T-cell (primary cell): Measurements from ENCODE around the gene RAB10. TPM values are rescaled to one million over a fixed set of nuclear protein-coding genes. Genes with fewer than 3 reads are reported as not detected.
"Not testable (repeated sequence)": the region's sequence is repeated elsewhere in the genome, so short reads cannot be mapped to it uniquely, and the experiment has no call there.

Experiments
- ATAC-seq, 4 experiments: fragments of 200-7000 bp in 3 of 4; fragments of 150-1000 bp in 1 of 4; cut with Tn5 transposase; replicated peaks in 1 of 4; 1 replicate in 3 of 4; 2 replicates in 1 of 4; pipeline ENCODE4 v1.10.0; 2021; ENCODE audit warnings: moderate library complexity in 3 of 4, mild to moderate bottlenecking in 2 of 4, moderate number of reproducible peaks in 1 of 4
- CTCF ChIA-PET, 2 donors: fragments of 300-600 bp; sonication (Branson Sonifier 250); formaldehyde crosslinking; loops; one replicate each; lab custom pipeline; 2022; ENCODE audit warnings: antibody characterized with exemption in 2 of 2; lab: Charles Lee
- POLR2A ChIA-PET, 2 donors: fragments of 300-600 bp; sonication (Branson Sonifier 250); formaldehyde crosslinking; loops; one replicate each; lab custom pipeline; 2022; ENCODE audit warnings: antibody characterized with exemption in 2 of 2; lab: Charles Lee
- DNase-seq, 35 experiments: peaks; one replicate each; pipeline versions ENCODE4 v3.0.0 to v3.0.0-alpha.2; 2013 to 2023
- H3K27ac ChIP-seq: one replicate; pipeline ENCODE4 v1.5.1; 2013; ENCODE audit warnings: low read length
- H3K27me3 ChIP-seq, 2 experiments: replicated peaks in 1 of 2; 1 replicate in 1 of 2; 2 replicates in 1 of 2; pipeline versions ENCODE4 v1.6.1 to v1.7.0; 2013; ENCODE audit warnings: low read length in 1 of 2, mixed read lengths in 1 of 2; ENCODE audit not compliant: control insufficient read depth in 2 of 2, insufficient read depth in 2 of 2; ENCODE audit errors: extremely low read depth in 1 of 2
- H3K36me3 ChIP-seq, 2 donors: 1 replicate in 1 of 2; 2 replicates in 1 of 2; pipeline versions ENCODE4 v1.6.1 to v1.7.0; 2013; ENCODE audit warnings: low read length in 1 of 2; ENCODE audit not compliant: control insufficient read depth in 2 of 2, insufficient read depth in 1 of 2; ENCODE audit errors: extremely low read depth in 1 of 2
- H3K4me1 ChIP-seq, 2 experiments: 1 replicate in 1 of 2; 2 replicates in 1 of 2; pipeline versions ENCODE4 v1.6.1 to v1.7.0; 2013; ENCODE audit warnings: low read length in 2 of 2, mixed read lengths in 1 of 2; ENCODE audit not compliant: insufficient read depth in 2 of 2, control insufficient read depth in 1 of 2; ENCODE audit errors: extremely low read depth in 1 of 2
- H3K4me3 ChIP-seq, 2 donors: 1 replicate in 1 of 2; 2 replicates in 1 of 2; pipeline versions ENCODE4 v1.5.1 to v1.7.0; 2013; ENCODE audit warnings: mild to moderate bottlenecking in 2 of 2, low read length in 1 of 2, moderate library complexity in 1 of 2; ENCODE audit not compliant: control insufficient read depth in 1 of 2; ENCODE audit errors: extremely low read depth in 1 of 2
- H3K9me3 ChIP-seq: 2 replicates; pipeline ENCODE4 v1.7.0; 2013
- H3K27ac Mint-ChIP-seq, 2 donors: one replicate each; pipeline ENCODE4 v1.8.0; 2020 to 2021; ENCODE audit warnings: mild to moderate bottlenecking in 2 of 2, mixed read lengths in 2 of 2
- H3K27me3 Mint-ChIP-seq, 2 donors: one replicate each; pipeline ENCODE4 v1.8.0; 2021 to 2022; ENCODE audit warnings: mixed read lengths in 2 of 2
- H3K36me3 Mint-ChIP-seq: one replicate; pipeline ENCODE4 v1.8.0; 2021; ENCODE audit warnings: mixed read lengths
- H3K4me1 Mint-ChIP-seq, 3 donors: one replicate each; pipeline ENCODE4 v1.8.0; 2020 to 2022; ENCODE audit warnings: mixed read lengths in 3 of 3, mild to moderate bottlenecking in 1 of 3
- H3K4me3 Mint-ChIP-seq, 3 donors: one replicate each; pipeline ENCODE4 v1.8.0; 2020 to 2022; ENCODE audit warnings: mild to moderate bottlenecking in 3 of 3, mixed read lengths in 3 of 3, moderate library complexity in 3 of 3
- H3K9me3 Mint-ChIP-seq, 3 donors: one replicate each; pipeline ENCODE4 v1.8.0; 2020 to 2022; ENCODE audit warnings: mixed read lengths in 3 of 3
- WGBS: methylation state at CpG from one replicate; pipeline ENCODE4 v1.1.5; 2013; ENCODE audit warnings: missing lambda C conversion rate; ENCODE audit not compliant: insufficient coverage; 5-methylcytosine and 5-hydroxymethylcytosine counted together
- total RNA-seq, 35 experiments: library from RNA in 6 of 35; stranded (reverse) in 6 of 35; fragments of 120-200 nt in 1 of 35; gene quantifications; one replicate each; pipeline versions ENCODE4 v1.2.1 to v1.2.4 and lab custom pipeline; 2013 to 2026

Gene RAB10
- total RNA-seq, 5 donors from 2014 or later (not counting 1 experiment from before 2014, with no cell fraction given) = 35.0 to 78.7 (median 71.2) TPM

DNA sequence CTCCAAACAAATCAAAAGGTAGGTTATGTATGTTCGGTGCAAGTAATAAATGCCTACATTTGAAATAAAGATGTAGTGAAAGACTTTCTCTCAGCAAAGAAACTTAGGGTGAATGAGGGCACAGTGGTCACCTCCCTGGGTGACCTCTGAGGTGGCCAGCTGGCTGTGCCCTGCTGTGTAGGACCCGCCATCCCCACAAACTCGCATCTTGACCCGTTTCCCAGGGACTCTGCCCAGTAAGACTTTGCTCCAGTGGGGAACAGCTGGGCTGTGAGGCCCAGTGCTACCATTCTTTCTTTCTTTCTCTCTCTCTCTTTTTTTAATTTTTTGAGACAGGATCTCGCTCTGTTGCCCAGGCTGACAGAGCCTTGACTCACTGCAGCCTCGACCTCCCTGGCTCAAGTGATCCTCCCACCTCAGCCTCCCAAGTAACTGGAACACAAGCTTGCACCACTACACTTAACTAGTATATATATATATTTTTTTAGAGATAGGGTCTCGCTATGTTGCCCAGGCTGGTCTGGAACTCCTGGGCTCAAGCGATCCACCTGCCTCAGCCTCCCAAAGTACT, 130.8 kb downstream of the RAB10 start:
- Histone ChIP-seq H3K27ac (no peak overlapping the region), H3K27me3 (peaks cover 0 to 1% of the 10 kb centered on the region in 2 experiments), H3K4me1 (no peaks in the 10 kb centered on the region), H3K9me3 (no peaks in the 10 kb centered on the region), H3K4me3 (no peak overlapping the region), H3K36me3 (no peaks in the 10 kb centered on the region)
- ChIA-PET CTCF (no interaction called here), POLR2A (interaction anchor here in 1 of 2 donors (0.7 kb wide), 1 partner anchor 346 kb away, joined by 4 read pairs; no protein-coding TSS in a partner anchor)
- Mint-ChIP-seq H3K4me3 (no peak overlapping the region), H3K27me3 (peaks cover 1 to 3% of the 10 kb centered on the region in 2 donors), H3K27ac (no peak overlapping the region), H3K4me1 (no peaks in the 10 kb centered on the region), H3K9me3 (no peaks in the 10 kb centered on the region), H3K36me3 (no peaks in the 10 kb centered on the region)
- 92% methylated on average over 4 of the region's 8 CpGs for WGBS
- no peak for DNase-seq
- no peak for ATAC-seq

DNA sequence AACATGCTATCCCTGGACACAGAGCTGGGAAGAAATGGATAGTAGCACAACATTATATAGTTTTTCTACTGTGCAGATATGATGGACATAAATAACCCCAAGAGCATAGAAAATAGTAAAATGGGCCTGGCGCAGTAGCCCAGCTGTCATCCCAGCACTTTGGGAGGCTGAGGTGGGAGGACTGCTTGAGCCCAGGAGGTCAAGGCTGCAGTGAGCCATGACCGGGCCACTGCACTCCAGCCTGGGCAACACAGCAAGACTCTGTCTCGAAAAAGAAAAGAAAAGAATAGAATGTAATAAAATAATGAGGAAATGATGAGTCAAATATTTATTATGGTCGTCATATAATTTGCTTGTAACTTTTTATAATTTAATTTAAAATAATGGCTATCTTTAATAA, 131.5 kb downstream of the RAB10 start:
- Histone ChIP-seq H3K9me3 (no peaks in the 10 kb centered on the region), H3K27ac (no peak overlapping the region), H3K36me3 (no peaks in the 10 kb centered on the region), H3K27me3 (peaks cover 0 to 2% of the 10 kb centered on the region in 2 experiments), H3K4me1 (no peaks in the 10 kb centered on the region), H3K4me3 (no peak overlapping the region)
- H3K9me3 Mint-ChIP-seq = no peaks in the 10 kb centered on the region
- DNase-seq (no peak), ATAC-seq (no peak)
- no peaks in the 10 kb centered on the region for H3K4me1 Mint-ChIP-seq
- no peak overlapping the region for H3K27ac Mint-ChIP-seq
- no peak overlapping the region for H3K4me3 Mint-ChIP-seq
- POLR2A ChIA-PET = interaction anchor here in 1 of 2 donors (0.7 kb wide), 1 partner anchor 345 kb away, joined by 4 read pairs; no protein-coding TSS in a partner anchor
- peaks cover 1 to 5% of the 10 kb centered on the region in 2 donors for H3K27me3 Mint-ChIP-seq
- CTCF ChIA-PET = no interaction called here
- no peaks in the 10 kb centered on the region for H3K36me3 Mint-ChIP-seq
- WGBS = 91% methylated on average over 1 of the region's 4 CpGs

DNA sequence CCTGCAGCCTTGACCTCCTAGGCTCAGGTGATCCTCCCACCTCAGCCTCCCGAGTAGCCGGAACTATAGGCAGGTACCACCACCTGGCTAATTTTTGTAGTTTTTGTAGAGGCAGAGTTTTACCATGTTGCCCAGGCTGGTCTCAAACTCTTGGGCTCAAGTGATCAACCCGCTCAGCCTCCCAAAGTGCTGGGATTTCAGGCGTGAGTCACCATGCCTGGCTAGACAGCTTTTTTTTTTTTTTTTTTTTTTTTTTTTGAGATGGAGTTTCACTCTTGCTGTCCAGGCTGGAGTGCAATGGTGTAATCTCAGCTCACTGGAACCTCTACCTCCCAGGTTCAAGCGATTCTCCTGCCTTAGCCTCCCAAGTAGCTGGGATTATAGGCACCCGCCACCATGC, 132.7 kb downstream of the RAB10 start:
- H3K27ac ChIP-seq, DNase-seq, H3K9me3 Mint-ChIP-seq, POLR2A ChIA-PET, H3K4me3 ChIP-seq, H3K27ac Mint-ChIP-seq, H3K36me3 Mint-ChIP-seq, H3K4me1 Mint-ChIP-seq, H3K4me1 ChIP-seq, H3K36me3 ChIP-seq, H3K4me3 Mint-ChIP-seq, H3K9me3 ChIP-seq, ATAC-seq: not testable (repeated sequence)
- peaks cover 0 to 12% of the 10 kb centered on the region in 2 experiments for H3K27me3 ChIP-seq
- CTCF ChIA-PET = interaction anchor here in 1 of 2 donors (0.6 kb wide), 1 partner anchor 18 kb away, joined by 4 read pairs; no protein-coding TSS in a partner anchor
- WGBS = no CpG with 5 or more reads among the region's 6 CpGs
- H3K27me3 Mint-ChIP-seq = peaks cover 11 to 12% of the 10 kb centered on the region in 2 donors

DNA sequence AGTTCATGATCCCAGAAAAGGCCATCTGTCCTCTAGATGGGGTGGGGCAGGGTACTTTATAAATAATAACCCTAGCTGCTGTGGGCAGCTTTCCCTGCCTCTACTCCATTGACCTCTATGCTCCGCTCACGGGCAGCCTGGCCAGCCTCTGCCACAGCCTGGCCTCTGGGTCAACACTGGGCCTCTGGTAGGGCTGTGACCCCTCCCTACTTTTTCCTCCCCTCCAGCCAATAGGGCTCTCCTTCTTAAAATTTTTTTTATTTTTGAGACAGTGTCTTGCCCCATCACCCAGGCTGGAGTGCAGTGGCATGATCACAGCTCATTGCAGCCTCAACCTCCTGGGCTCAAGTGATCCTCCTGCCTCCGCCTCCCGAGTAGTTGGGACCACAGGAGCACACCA, 134.9 kb downstream of the RAB10 start:
- no peak for ATAC-seq
- no CpG with 5 or more reads among the region's 4 CpGs for WGBS
- peaks cover 0 to 29% of the 10 kb centered on the region in 2 experiments for H3K27me3 ChIP-seq
- no peak overlapping the region for H3K27ac ChIP-seq
- Mint-ChIP-seq H3K4me3 (no peak overlapping the region), H3K4me1 (peaks cover 9 to 11% (median 10%) of the 10 kb centered on the region in 3 donors), H3K27ac (no peak overlapping the region), H3K27me3 (peaks cover 19 to 20% of the 10 kb centered on the region in 2 donors), H3K36me3 (no peaks in the 10 kb centered on the region), H3K9me3 (no peaks in the 10 kb centered on the region)
- H3K9me3 ChIP-seq = no peaks in the 10 kb centered on the region
- peaks cover 0 to 16% of the 10 kb centered on the region in 2 experiments for H3K4me1 ChIP-seq
- ChIA-PET CTCF (no interaction called here), POLR2A (no interaction called here)
- H3K36me3 ChIP-seq = no peaks in the 10 kb centered on the region
- DNase-seq = no peak
- H3K4me3 ChIP-seq = no peak overlapping the region

GRCh38 chr2:26169226-26169625, 135.3 kb downstream of the RAB10 start:
- no peak overlapping the region for H3K4me3 Mint-ChIP-seq
- no peaks in the 10 kb centered on the region for H3K36me3 Mint-ChIP-seq
- H3K9me3 Mint-ChIP-seq = no peaks in the 10 kb centered on the region
- Histone ChIP-seq H3K4me3 (no peak overlapping the region), H3K36me3 (no peaks in the 10 kb centered on the region), H3K27me3 (peaks cover under 1 to 33% of the 10 kb centered on the region in 2 experiments), H3K9me3 (no peaks in the 10 kb centered on the region), H3K27ac (no peak overlapping the region), H3K4me1 (peaks cover 0 to 20% of the 10 kb centered on the region in 2 experiments)
- DNase-seq = no peak
- 88% methylated on average over 3 of the region's 5 CpGs for WGBS
- POLR2A ChIA-PET = no interaction called here
- no peak overlapping the region for H3K27ac Mint-ChIP-seq
- H3K4me1 Mint-ChIP-seq = peaks cover 9 to 11% (median 10%) of the 10 kb centered on the region in 3 donors
- H3K27me3 Mint-ChIP-seq = peaks cover 20 to 21% of the 10 kb centered on the region in 2 donors
- CTCF ChIA-PET = no interaction called here
- no peak for ATAC-seq

GRCh38 chr2:26169681-26170414, 136.0 kb downstream of the RAB10 start:
- Histone ChIP-seq H3K27ac (no peak overlapping the region), H3K9me3 (no peaks in the 10 kb centered on the region), H3K4me1 (peaks cover 0 to 21% of the 10 kb centered on the region in 2 experiments), H3K4me3 (no peak overlapping the region), H3K27me3 (peaks cover 6 to 39% of the 10 kb centered on the region in 2 experiments), H3K36me3 (no peaks in the 10 kb centered on the region)
- ATAC-seq (no peak), DNase-seq (no peak)
- WGBS = 83% methylated on average over 11 of the region's 14 CpGs
- Mint-ChIP-seq H3K4me3 (no peak overlapping the region), H3K4me1 (peaks cover 11 to 16% (median 14%) of the 10 kb centered on the region in 3 donors), H3K27ac (no peak overlapping the region), H3K36me3 (no peaks in the 10 kb centered on the region), H3K9me3 (no peaks in the 10 kb centered on the region), H3K27me3 (peaks cover 26 to 27% of the 10 kb centered on the region in 2 donors)
- ChIA-PET CTCF (no interaction called here), POLR2A (no interaction called here)
